ENCODE results near the gene ATRIP. TPM values are rescaled to one million over a fixed set of nuclear protein-coding genes. Genes with fewer than 3 reads are reported as not detected.
A peak's percentile ranks its signal among the peaks of the same experiment; 100 is the strongest.

Gene ATRIP
- polyA plus RNA-seq, 2 of the 4 experiments (the other 2 are of a cell fraction), result 6.1 to 9.4 TPM

DNA sequence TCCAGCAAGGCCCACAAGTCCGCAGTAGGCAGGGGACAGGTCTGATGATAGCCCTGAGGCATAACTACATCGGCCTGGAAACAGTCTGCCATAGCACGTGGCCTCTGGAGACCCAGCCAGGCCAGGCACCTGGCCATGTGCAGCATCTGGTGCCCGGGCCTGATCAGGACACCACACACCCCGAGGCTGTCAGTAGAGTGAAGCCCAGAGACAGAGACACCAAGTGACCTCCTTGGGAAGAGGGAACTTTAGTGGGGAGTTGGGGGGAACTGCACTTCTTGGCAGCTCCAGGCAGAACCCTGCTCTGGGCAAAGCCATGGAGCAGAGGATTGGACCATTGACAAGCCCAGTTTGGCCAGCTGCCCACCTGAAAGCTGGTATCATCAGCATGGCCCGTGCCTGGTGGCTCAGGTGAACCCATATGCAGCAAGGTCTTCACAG is 56.2 kb downstream of the ATRIP start:
- 97% methylated on average over 3 of the region's 6 CpGs for WGBS (ENCODE audit: missing lambda C conversion rate)
- Histone ChIP-seq H3K27ac (peak overlapping the region in 1 of 2 experiments; percentile 96; a peak in 3 of 6 replicates), H3K9me3 (no peaks in the 10 kb centered on the region), H3K4me2 (peak overlapping the region; percentile 88), H3K4me3 (no peak overlapping the region; the same call in 1 of the 3 replicates), H3K4me1 (peaks cover 26% of the 10 kb centered on the region)
- TF ChIP-seq, protein P1, sequence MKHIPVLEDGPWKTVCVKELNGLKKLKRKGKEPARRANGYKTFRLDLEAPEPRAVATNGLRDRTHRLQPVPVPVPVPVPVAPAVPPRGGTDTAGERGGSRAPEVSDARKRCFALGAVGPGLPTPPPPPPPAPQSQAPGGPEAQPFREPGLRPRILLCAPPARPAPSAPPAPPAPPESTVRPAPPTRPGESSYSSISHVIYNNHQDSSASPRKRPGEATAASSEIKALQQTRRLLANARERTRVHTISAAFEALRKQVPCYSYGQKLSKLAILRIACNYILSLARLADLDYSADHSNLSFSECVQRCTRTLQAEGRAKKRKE (CRISPR knock-in tag; IDR thresholded peaks at IDR 0.05; ENCODE audit: low read depth), result no peak
- no peak for TF ChIP-seq MAFK (IDR thresholded peaks at IDR 0.05; ENCODE audit: partially characterized antibody)
- TF ChIP-seq PHF8 (IDR thresholded peaks at IDR 0.05; ENCODE audit: borderline replicate concordance, low read depth), result no peak
- no peak for TF ChIP-seq NR3C1 (IDR thresholded peaks at IDR 0.05)
- TF ChIP-seq, protein P2, sequence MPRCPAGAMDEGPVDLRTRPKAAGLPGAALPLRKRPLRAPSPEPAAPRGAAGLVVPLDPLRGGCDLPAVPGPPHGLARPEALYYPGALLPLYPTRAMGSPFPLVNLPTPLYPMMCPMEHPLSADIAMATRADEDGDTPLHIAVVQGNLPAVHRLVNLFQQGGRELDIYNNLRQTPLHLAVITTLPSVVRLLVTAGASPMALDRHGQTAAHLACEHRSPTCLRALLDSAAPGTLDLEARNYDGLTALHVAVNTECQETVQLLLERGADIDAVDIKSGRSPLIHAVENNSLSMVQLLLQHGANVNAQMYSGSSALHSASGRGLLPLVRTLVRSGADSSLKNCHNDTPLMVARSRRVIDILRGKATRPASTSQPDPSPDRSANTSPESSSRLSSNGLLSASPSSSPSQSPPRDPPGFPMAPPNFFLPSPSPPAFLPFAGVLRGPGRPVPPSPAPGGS (IDR thresholded peaks at IDR 0.05), result no peak
- TF ChIP-seq, protein P3, sequence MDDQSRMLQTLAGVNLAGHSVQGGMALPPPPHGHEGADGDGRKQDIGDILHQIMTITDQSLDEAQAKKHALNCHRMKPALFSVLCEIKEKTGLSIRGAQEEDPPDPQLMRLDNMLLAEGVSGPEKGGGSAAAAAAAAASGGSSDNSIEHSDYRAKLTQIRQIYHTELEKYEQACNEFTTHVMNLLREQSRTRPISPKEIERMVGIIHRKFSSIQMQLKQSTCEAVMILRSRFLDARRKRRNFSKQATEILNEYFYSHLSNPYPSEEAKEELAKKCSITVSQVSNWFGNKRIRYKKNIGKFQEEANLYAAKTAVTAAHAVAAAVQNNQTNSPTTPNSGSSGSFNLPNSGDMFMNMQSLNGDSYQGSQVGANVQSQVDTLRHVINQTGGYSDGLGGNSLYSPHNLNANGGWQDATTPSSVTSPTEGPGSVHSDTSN (IDR thresholded peaks at IDR 0.05), result no peak
- TF ChIP-seq RARB (CRISPR knock-in tag; IDR thresholded peaks at IDR 0.05), result no peak
- no peak for TF ChIP-seq CBX8 (IDR thresholded peaks at IDR 0.05)
- TF ChIP-seq JUN (IDR thresholded peaks at IDR 0.05), result no peak
- TF ChIP-seq POLR2AphosphoS2 (conservative IDR thresholded peaks at IDR 0.05; ENCODE audit: low read length), result no peak
- TF ChIP-seq, protein P4, sequence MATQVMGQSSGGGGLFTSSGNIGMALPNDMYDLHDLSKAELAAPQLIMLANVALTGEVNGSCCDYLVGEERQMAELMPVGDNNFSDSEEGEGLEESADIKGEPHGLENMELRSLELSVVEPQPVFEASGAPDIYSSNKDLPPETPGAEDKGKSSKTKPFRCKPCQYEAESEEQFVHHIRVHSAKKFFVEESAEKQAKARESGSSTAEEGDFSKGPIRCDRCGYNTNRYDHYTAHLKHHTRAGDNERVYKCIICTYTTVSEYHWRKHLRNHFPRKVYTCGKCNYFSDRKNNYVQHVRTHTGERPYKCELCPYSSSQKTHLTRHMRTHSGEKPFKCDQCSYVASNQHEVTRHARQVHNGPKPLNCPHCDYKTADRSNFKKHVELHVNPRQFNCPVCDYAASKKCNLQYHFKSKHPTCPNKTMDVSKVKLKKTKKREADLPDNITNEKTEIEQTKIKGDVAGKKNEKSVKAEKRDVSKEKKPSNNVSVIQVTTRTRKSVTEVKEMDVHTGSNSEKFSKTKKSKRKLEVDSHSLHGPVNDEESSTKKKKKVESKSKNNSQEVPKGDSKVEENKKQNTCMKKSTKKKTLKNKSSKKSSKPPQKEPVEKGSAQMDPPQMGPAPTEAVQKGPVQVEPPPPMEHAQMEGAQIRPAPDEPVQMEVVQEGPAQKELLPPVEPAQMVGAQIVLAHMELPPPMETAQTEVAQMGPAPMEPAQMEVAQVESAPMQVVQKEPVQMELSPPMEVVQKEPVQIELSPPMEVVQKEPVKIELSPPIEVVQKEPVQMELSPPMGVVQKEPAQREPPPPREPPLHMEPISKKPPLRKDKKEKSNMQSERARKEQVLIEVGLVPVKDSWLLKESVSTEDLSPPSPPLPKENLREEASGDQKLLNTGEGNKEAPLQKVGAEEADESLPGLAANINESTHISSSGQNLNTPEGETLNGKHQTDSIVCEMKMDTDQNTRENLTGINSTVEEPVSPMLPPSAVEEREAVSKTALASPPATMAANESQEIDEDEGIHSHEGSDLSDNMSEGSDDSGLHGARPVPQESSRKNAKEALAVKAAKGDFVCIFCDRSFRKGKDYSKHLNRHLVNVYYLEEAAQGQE (IDR thresholded peaks at IDR 0.05), result no peak
- no peak for TF ChIP-seq NFE2L2 (conservative IDR thresholded peaks at IDR 0.05; ENCODE audit: low read length)
- TF ChIP-seq GATA3 (IDR thresholded peaks at IDR 0.05; ENCODE audit: borderline replicate concordance), result no peak
- TF ChIP-seq POLR2A (IDR thresholded peaks at IDR 0.05; ENCODE audit: low read length), result no peak
- no peak for TF ChIP-seq HDAC2 (IDR thresholded peaks at IDR 0.05)
- TF ChIP-seq, protein P5, sequence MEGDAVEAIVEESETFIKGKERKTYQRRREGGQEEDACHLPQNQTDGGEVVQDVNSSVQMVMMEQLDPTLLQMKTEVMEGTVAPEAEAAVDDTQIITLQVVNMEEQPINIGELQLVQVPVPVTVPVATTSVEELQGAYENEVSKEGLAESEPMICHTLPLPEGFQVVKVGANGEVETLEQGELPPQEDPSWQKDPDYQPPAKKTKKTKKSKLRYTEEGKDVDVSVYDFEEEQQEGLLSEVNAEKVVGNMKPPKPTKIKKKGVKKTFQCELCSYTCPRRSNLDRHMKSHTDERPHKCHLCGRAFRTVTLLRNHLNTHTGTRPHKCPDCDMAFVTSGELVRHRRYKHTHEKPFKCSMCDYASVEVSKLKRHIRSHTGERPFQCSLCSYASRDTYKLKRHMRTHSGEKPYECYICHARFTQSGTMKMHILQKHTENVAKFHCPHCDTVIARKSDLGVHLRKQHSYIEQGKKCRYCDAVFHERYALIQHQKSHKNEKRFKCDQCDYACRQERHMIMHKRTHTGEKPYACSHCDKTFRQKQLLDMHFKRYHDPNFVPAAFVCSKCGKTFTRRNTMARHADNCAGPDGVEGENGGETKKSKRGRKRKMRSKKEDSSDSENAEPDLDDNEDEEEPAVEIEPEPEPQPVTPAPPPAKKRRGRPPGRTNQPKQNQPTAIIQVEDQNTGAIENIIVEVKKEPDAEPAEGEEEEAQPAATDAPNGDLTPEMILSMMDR (IDR thresholded peaks at IDR 0.05), result no peak
- ATAC-seq (no peak), FAIRE-seq (no peak), DNase-seq (ENCODE audit: low read depth in 1 of 2, low spot score in 1 of 2) (no peak)
- POLR2A ChIA-PET, result no interaction called here
- CTCF ChIA-PET, result no interaction called here

DNA sequence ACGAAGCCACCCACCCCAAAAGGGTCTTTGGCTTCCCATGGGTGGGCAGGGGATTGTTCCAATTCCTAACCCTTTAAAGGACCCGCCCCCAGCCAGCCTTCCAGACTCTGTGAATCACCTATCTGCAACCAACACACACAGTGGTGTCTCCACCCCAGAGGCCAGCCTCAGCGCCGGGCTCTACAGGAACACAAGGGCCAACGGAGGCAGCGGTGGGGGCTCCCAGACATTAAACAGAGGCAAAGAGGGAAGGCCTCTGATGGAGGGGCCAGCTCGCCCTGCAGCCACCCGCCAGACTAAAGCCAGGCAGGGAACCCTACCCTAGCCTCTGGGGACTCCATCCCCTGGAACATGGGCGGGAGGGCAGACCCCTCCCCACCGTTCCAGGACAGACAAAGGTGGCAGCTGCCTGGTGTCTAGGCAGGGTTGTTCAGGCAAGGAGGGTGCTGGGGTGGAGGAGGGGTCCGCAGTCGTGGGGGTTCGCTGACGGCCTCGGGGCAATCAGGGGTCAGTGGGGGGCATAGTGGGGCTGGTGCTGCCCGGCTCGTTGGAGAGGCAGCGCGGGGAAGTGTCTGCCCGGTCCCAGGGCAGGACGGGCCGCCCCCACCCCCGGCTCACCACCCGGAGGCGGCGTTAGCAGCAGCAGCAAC is 57.0 kb downstream of the ATRIP start:
- Histone ChIP-seq H3K27ac (peak overlapping the region; percentile 92 to 96), H3K9me3 (no peaks in the 10 kb centered on the region), H3K4me2 (peak overlapping the region; percentile 88), H3K4me1 (peaks cover 32% of the 10 kb centered on the region), H3K4me3 (peak overlapping the region; percentile 81)
- ATAC-seq, result peak; percentile 28 to 55; a peak in 3 of 6 replicates
- TF ChIP-seq NPAS2 (CRISPR knock-in tag; IDR thresholded peaks at IDR 0.05; ENCODE audit: borderline replicate concordance) (no peak), RNF2 (IDR thresholded peaks at IDR 0.05; ENCODE audit: borderline replicate concordance, low read depth) (no peak), GATA3 (IDR thresholded peaks at IDR 0.05; ENCODE audit: borderline replicate concordance) (no peak), RARB (CRISPR knock-in tag; IDR thresholded peaks at IDR 0.05) (no peak), FOSB (CRISPR knock-in tag; IDR thresholded peaks at IDR 0.05) (no peak), CBX2 (IDR thresholded peaks at IDR 0.05; ENCODE audit: borderline replicate concordance, low read depth) (no peak), FOXS1 (CRISPR knock-in tag; IDR thresholded peaks at IDR 0.05) (no peak), HOXB5 (CRISPR knock-in tag; IDR thresholded peaks at IDR 0.05) (no peak)
- TF ChIP-seq, protein P1 (CRISPR knock-in tag; IDR thresholded peaks at IDR 0.05; ENCODE audit: low read depth), result no peak
- ChIA-PET CTCF (no interaction called here), POLR2A (interaction anchor here (1.0 kb wide), 1 partner anchor 63 kb away, joined by 5 read pairs; the partner anchor contains the start of genes CCDC51 and TMA7)
- DNase-seq (ENCODE audit: low read depth in 1 of 2, low spot score in 1 of 2), result no peak
- 31% methylated on average over 5 of the region's 26 CpGs for WGBS (ENCODE audit: missing lambda C conversion rate)
- FAIRE-seq, result no peak

All from A549 (cell line).